AG09319 (cell line): ENCODE results near the gene PCED1B.

Experiments
- DNase-seq: peaks from one replicate; pipeline ENCODE4 v3.0.0-alpha.2; 2010; ENCODE audit warnings: low read depth; ENCODE audit errors: extremely low read depth
- TF ChIP-seq, protein P1 (sequence below): IDR thresholded peaks from 2 replicates; pipeline ENCODE4 v1.5.1; 2011; ENCODE audit warnings: low read depth, mild to moderate bottlenecking, inconsistent platforms, low read length, moderate library complexity

PCED1B gene

DNA sequence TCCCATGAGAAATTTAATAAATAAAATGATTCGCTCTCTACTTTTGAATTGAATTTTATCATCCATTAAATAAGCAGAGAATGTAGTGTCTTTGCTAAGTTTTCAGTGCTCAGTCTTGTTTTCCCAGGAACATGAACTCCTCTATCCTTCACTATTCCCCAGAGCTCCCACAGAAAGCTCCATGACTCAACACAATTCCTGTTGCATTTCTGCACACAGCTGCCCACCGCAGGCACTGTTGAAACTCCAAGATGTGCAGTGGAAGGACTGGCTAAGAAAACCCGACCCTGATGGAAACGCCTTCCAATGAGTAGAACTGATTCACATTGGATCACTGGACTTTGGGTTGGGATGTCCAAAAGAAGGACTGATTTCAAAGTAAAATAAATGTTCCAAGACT is 202.8 kb downstream of the PCED1B start:
- TF ChIP-seq, protein P1, sequence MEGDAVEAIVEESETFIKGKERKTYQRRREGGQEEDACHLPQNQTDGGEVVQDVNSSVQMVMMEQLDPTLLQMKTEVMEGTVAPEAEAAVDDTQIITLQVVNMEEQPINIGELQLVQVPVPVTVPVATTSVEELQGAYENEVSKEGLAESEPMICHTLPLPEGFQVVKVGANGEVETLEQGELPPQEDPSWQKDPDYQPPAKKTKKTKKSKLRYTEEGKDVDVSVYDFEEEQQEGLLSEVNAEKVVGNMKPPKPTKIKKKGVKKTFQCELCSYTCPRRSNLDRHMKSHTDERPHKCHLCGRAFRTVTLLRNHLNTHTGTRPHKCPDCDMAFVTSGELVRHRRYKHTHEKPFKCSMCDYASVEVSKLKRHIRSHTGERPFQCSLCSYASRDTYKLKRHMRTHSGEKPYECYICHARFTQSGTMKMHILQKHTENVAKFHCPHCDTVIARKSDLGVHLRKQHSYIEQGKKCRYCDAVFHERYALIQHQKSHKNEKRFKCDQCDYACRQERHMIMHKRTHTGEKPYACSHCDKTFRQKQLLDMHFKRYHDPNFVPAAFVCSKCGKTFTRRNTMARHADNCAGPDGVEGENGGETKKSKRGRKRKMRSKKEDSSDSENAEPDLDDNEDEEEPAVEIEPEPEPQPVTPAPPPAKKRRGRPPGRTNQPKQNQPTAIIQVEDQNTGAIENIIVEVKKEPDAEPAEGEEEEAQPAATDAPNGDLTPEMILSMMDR = no peak
- DNase-seq = no peak
